Uterus (tissue), 2 donors: ENCODE results near the gene PUS10.
A peak's percentile ranks its signal among the peaks of the same experiment; 100 is the strongest.

Experiments used
- POLR2A ChIP-seq, 2 donors: fragments of 450-650 bp; IDR thresholded peaks; one replicate each; pipeline ENCODE4 v1.6.1; 2016; ENCODE audit warnings: antibody characterized with exemption in 2 of 2, mild to moderate bottlenecking in 1 of 2, moderate library complexity in 1 of 2
- TF ChIP-seq, protein P1 (sequence below), 4 experiments: fragments of 200-600 bp in 2 of 4; fragments of 450-650 bp in 2 of 4; sonication (generic) in 2 of 4; IDR thresholded peaks; one replicate each; pipeline ENCODE4 v1.5.1; 2016 to 2019; ENCODE audit warnings: antibody characterized with exemption in 4 of 4, mild to moderate bottlenecking in 2 of 4, moderate library complexity in 1 of 4

DNA sequence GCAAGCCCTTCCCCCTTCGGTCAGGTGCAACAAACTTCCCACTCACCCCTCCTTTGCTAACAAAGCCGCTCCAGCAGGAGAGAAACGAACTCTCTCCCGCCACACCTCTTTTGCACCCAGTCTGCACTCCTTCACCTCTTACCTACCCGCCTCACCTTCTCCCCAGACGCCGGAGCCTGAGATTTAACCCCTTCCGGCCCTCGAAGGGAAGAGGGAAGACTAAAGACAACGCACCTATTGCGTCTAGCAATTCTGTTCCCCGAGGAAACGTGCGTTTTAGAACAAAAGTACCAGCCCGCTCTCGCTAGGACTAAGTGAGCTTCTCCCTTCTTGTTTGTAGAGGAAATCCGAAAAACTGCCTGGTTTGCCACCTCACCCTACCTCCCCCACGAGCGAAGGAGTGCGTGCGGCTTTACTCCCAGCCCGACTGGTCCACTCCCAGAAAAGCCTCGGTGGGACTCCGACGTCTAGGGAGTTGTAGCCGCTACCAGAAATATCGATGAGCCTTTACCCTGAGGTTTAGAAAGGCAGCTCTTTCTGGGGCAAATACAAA is 976 bp downstream of the PUS10 start:
- TF ChIP-seq, protein P1, sequence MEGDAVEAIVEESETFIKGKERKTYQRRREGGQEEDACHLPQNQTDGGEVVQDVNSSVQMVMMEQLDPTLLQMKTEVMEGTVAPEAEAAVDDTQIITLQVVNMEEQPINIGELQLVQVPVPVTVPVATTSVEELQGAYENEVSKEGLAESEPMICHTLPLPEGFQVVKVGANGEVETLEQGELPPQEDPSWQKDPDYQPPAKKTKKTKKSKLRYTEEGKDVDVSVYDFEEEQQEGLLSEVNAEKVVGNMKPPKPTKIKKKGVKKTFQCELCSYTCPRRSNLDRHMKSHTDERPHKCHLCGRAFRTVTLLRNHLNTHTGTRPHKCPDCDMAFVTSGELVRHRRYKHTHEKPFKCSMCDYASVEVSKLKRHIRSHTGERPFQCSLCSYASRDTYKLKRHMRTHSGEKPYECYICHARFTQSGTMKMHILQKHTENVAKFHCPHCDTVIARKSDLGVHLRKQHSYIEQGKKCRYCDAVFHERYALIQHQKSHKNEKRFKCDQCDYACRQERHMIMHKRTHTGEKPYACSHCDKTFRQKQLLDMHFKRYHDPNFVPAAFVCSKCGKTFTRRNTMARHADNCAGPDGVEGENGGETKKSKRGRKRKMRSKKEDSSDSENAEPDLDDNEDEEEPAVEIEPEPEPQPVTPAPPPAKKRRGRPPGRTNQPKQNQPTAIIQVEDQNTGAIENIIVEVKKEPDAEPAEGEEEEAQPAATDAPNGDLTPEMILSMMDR (IDR thresholded peaks at IDR 0.05) = no peak
- peak in 1 of 2 donors; percentile 35 for TF ChIP-seq POLR2A (IDR thresholded peaks at IDR 0.05)
